ENCODE measurements around the gene CLDN24.
"Not testable (repeated sequence)": the region's sequence is repeated elsewhere in the genome, so short reads cannot be mapped to it uniquely, and the experiment has no call there.

The CLDN24 gene

DNA sequence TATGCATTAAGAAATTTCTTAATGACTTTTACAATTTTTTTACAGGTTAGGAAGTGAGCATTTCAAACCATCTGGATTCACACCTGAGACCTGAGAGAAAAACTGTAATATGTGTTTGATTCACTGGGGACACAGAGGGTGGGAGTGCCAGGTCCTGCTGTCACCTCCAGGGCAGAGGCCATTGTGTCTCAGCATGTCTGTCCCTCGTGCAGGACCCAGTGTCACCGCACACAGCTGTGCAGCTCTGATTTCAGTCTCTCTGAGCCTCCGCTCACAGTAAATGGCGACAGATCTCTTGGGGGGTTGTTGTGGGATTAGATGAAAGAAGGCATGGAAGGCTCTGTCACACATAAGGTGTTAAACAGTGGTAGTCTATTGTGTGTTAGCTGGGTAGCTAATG lies 23.0 kb upstream of the CLDN24 start:
- DNase-seq = no peak

DNA sequence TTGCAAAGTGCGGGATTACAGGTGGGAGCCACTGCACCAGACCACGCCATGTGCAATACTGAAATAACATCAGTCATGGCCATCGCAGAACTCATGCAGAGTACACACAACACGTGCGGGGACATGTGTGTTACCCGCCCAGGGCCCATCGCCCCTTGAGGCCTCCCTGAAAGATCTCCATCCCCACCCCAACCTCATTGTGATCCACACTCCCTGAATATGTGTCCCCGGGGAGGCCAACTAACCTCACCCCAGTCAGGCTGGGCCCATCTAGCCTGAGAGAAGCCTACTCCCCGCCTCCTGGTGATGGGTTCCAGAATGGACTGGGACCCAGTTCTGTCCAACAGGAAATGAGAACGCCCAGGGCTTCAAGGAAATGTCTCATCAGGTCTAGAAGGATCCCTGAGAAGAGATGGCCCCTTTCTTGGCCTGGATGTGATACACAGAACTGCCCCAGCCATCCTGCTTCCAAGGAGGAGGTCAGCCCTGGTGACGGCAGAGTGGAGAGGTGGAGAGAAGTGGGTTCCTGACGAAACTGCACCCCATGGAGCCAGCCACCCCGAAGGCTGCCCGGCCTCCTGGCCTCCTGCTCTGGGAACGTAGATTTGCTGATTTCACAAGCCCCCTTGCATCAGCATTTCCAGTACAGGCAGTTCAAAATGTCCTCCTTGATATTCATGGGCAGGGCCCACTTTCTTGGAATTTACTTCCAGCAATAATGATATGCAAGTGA lies 22.5 kb upstream of the CLDN24 start:
- no peak for DNase-seq

GRCh38 chr4:183343730-183344129 lies 21.5 kb upstream of the CLDN24 start:
- DNase-seq = no peak

DNA sequence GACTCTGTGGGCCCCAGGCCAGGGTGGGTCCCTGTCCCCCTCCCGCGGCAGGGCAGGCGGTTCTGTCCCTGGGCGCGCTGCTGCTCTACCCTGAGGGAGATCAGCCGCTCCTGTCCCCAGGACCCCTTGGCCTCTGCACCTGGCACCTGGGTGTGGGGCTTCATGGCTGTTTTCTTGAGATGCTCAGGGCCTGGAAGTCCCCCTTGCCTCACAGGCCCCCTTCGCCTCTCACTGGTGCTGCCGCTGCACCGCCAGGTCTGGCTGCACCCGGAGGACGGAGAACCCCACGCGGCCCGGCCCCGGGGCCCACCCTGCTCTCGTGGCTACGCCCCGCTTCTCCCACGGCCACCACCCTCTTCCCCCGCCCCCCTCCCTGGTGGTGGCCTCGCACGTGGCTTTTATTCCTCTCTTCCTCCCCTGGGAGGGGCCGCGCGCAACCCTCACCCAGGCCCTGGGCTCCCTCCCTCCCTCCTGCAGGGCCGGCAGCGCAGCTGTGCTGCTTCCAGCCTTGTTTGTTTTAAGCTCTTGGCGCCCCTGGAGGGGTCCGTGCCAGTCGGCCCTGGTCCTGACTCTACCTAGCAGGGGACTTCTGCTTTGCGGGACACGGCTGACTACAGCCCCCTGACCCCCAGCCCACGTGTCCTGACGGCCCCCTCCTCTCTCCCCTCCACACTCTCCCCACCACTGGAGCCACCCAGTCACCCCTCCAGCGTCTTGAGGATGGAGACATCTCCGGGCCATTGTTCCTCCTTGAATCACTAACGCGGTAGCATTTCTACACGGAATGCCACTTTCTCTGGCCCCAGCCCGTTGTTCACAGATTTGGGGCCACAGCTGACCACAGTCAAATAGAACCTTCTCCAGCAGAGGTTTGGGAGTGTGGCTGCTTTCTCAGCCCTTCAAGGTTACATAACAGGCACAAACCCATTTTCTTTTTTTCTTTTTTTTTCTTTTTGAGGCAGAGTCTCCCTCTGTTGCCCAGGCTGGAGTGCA lies 20.6 kb upstream of the CLDN24 start:
- DNase-seq = no peak

GRCh38 chr4:183337833-183338232 lies 15.6 kb upstream of the CLDN24 start:
- no peak for DNase-seq

- no peak for DNase-seq
These were observed 15.1 kb upstream of the CLDN24 start for GRCh38 chr4:183337349-183337748.

- DNase-seq = no peak
These were observed 13.2 kb upstream of the CLDN24 start for GRCh38 chr4:183335369-183335940.

DNA sequence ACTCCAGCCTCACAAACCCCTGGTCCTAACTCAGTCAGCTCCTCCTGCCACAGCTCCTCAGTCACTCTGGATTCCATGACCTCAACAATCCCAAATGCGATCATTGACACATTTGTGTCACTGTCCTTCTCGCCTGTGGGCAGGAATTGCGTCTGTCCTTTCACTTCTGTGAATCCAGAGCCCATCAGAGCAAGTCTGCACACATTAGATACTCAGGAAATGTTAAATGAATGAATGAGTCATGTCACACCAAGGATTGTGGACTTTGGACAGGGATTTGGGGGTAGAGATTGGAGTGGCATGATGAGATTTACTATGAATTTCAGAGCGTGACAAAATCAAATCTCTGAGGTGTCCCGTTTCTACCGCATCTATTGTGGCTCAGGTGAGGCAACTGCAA lies 11.8 kb upstream of the CLDN24 start:
- DNase-seq = no peak

DNA sequence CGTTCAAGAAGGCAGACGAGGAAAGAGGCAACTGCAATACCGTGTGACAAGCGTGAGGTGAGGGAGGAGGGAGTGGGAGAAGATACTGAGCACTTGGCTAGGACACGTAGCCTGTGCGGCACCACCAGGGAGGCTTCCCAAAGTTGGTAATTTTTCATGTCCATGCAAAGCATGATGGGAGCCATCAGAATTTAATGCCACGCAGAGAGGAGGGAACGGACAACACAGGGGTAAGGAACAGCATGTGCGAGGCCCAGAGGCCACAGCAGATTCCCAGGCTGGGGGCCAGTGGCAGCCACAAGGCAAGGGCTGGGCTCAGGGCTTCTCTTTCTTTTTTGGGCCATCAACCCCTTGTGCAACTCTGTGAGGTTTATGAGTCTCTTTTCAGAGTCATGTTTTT lies 11.0 kb upstream of the CLDN24 start:
- no peak for DNase-seq

GRCh38 chr4:183332447-183332846 lies 10.2 kb upstream of the CLDN24 start:
- no peak for DNase-seq

- DNase-seq = no peak
These were observed 8.6 kb upstream of the CLDN24 start for GRCh38 chr4:183330841-183331240.

DNA sequence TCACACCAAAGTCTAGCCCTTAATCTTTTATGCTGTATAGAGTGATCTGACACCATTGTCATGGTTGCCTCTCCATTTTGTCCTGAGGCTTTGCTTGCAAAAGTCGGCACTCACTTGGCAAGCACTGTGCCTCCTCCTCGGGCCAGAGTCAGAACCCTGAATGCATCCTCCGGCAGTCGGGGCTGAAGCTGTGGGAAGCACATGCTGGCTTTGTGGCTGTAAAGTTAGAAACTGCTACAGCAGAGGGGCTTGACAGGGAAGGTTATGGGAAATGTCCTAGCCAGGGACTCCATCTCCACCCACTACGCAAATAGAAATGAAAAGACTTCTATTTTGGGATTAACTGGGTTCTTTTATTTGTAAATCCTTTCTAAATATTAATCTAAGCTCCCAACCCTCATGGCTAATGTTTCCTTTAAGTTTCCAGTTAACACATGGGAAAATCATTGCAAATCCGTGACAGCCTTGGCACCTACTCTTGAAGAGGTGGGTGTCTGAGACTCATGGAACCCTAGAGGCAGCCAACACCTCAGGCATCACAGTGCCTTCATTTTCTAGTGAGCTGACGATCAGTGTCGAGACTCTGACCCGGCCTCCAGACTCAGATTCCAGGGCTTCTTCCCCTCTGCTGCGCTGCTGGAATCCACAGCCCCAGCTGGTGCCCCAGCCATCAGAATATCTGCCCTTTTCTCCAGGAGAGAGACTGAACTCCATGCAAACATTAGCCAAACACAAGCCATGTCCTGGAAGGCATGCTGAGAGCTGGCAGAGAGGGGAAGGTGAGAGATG lies 7.9 kb upstream of the CLDN24 start:
- DNase-seq = no peak

- no peak for DNase-seq
These were observed 7.0 kb upstream of the CLDN24 start for GRCh38 chr4:183329244-183329643.

DNA sequence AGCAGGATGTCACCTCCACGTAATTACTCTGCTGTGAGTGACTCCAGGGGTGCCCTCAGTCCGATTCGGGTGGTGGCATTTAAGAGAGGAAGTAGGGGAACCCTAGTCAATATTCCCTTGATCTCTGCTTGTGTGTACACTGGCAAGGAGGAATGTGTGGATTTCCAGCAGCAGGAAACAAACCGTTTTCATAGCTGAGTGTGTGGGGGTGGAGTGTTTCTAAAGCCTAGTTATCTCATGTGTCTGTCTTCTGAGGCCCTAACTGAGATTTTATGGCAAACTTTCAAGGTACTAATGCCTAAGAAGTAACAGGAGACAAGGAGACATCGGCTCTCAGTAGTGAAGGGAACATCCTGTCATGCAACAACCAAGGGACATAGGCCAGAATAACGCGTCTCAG lies 6.6 kb upstream of the CLDN24 start:
- no peak for DNase-seq

GRCh38 chr4:183327827-183328226 lies 5.6 kb upstream of the CLDN24 start:
- DNase-seq = no peak

DNA sequence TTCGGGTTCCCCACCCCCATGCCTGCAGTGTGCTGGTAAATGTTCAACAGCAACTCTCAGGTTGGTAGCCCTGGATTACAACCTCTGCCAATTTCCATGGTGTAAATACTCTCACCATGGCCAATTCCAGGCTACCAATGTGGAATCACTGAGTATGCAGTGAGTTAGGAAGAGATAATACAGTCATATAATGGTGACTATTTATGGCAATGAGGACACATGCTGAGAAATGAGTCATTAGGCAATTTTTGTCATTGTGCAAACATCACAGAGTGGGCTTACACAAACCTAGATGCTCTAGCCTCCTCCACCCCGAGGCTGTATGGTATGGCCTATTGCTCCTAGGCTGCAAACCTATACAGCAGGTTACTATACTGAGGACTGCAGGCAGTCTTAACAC lies 4.6 kb upstream of the CLDN24 start:
- DNase-seq = no peak

- not testable (repeated sequence) for DNase-seq
These were observed 4.2 kb upstream of the CLDN24 start for GRCh38 chr4:183326387-183326786.

GRCh38 chr4:183324619-183325018 lies 2.4 kb upstream of the CLDN24 start:
- DNase-seq = no peak

DNA sequence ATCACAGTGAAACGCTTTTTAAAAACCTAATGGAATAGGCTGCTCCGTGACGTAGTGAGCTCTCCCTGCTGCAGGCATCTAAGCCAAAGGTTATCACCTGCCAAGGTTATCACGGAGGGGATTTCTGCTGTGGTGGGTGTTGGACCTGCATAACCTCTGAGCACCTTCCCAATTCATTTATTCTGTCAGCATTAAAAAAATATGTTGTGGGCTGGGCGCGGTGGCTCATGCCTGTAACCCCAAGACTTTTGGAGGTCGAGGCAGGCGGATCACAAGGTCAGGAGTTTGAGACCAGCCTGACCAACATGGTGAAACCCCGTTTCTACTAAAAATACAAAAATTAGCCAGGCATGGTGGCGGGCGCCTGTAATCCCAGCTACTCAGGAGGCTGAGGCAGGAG lies 1.8 kb upstream of the CLDN24 start:
- DNase-seq = not testable (repeated sequence)

- DNase-seq = no peak
These were observed 1.1 kb upstream of the CLDN24 start for GRCh38 chr4:183323295-183323694.

- DNase-seq = no peak
These were observed 710 bp downstream of the CLDN24 start for GRCh38 chr4:183321516-183321915.

- no peak for DNase-seq
These were observed 1.1 kb downstream of the CLDN24 start for GRCh38 chr4:183321079-183321478.
